Upper lobe of left lung (tissue), 4 donors: ENCODE results near the gene CUTA.

ENCODE experiments used
- EP300 ChIP-seq, 4 donors: sonication (generic); formaldehyde crosslinking; IDR thresholded peaks; one replicate each; pipeline ENCODE4 v1.5.1; 2017; ENCODE audit warnings: antibody characterized with exemption in 4 of 4, control low read depth in 2 of 4
- POLR2A ChIP-seq, 4 donors: fragments of 450-650 bp; IDR thresholded peaks; one replicate each; pipeline ENCODE4 v1.5.1; 2016 to 2017; ENCODE audit warnings: antibody characterized with exemption in 4 of 4, mild to moderate bottlenecking in 2 of 4

- TF ChIP-seq EP300 (IDR thresholded peaks at IDR 0.05): no peak
- TF ChIP-seq POLR2A (IDR thresholded peaks at IDR 0.05): no peak
These were observed 17.1 kb upstream of the CUTA start for GRCh38 chr6:33434961-33435360.
